Choroid plexus epithelial cell (primary cell): ENCODE results near the gene KLF15.

ENCODE experiments used
- DNase-seq: peaks from one replicate; pipeline ENCODE4 v3.0.0-alpha.2; 2010; ENCODE audit warnings: low read depth
- H3K4me3 ChIP-seq: 2 replicates; pipeline ENCODE4 v1.5.1; 2011; ENCODE audit warnings: low read depth, mild to moderate bottlenecking, control low read depth, low read length, moderate library complexity
- CTCF ChIP-seq: conservative IDR thresholded peaks from 2 replicates; pipeline ENCODE4 v1.5.1; 2011; ENCODE audit warnings: low read depth, mild to moderate bottlenecking, control low read depth, inconsistent platforms, low read length, moderate library complexity

KLF15 gene

DNA sequence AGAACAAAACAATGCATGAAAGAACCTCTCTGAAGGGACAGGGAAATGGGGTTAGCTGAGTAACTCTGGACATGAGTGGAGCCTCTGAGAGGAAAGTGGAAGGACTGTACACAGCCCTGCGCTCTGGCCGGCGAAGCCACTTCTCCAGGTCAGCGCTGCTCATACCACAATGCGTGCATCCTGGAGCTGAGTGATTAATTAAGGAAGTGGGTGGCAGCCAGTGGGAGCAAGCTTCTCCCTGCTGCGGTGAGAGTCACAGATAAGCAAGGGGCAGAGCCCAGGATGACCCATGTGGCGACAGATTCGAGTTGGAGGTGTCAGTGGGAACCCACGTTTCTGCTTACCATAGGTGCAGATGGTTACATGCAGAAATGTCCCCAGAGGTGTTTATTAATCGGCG lies 48.0 kb downstream of the KLF15 start:
- no peak for DNase-seq
- no peak for TF ChIP-seq CTCF

GRCh38 chr3:126308394-126309125 lies 48.6 kb downstream of the KLF15 start:
- no peak for DNase-seq
- no peak overlapping the region for H3K4me3 ChIP-seq
- TF ChIP-seq CTCF = no peak

More for the DNA sequence above, 48.0 kb downstream of the KLF15 start:
- H3K4me3 ChIP-seq = no peak overlapping the region

- no peak for DNase-seq
- H3K4me3 ChIP-seq = no peak overlapping the region
- TF ChIP-seq CTCF = no peak
Measured at GRCh38 chr3:126307591-126308393, 49.4 kb downstream of the KLF15 start.

GRCh38 chr3:126306888-126307482 lies 50.2 kb downstream of the KLF15 start:
- DNase-seq = no peak
- no peak overlapping the region for H3K4me3 ChIP-seq
- no peak for TF ChIP-seq CTCF

DNA sequence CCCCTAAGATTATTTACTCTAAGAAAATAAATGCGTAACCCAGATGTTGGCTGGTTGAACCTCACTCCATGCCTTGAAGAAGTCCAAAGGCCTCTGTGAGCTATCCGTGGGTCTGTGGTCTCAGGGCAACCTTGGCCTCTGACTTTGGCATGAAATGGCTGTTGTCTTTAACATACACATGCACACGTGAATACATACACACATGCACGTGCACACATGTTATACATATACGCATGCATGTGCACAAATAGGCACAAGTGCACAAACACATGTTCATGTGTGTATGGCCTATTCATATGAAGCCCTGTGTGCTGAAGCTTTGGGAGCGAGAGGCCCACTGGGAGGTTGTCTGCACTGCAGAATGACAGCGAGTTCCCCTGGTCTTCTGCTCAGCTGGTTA lies 50.8 kb downstream of the KLF15 start:
- DNase-seq = no peak
- no peak for TF ChIP-seq CTCF

GRCh38 chr3:126305427-126305826 lies 51.8 kb downstream of the KLF15 start:
- no peak overlapping the region for H3K4me3 ChIP-seq
- TF ChIP-seq CTCF = no peak
- peak; percentile 24 for DNase-seq

More for the DNA sequence above, 50.8 kb downstream of the KLF15 start:
- H3K4me3 ChIP-seq = no peak overlapping the region
